Ovary (tissue), 9 donors: ENCODE data around the gene OBSCN. TPM values are rescaled to one million over a fixed set of nuclear protein-coding genes. Genes with fewer than 3 reads are reported as not detected.

Experiments
- DNase-seq, 5 donors: peaks; one replicate each; pipeline ENCODE4 v3.0.0-alpha.2; 2019 to 2020
- H3K27ac ChIP-seq, 2 donors: fragments of 200-600 bp; one replicate each; pipeline versions ENCODE4 v1.5.1 to v1.8.0; 2019 to 2022
- H3K27me3 ChIP-seq: fragments of 200-600 bp; one replicate; pipeline ENCODE4 v1.8.0; 2022
- H3K36me3 ChIP-seq: fragments of 200-600 bp; sonication (generic); one replicate; pipeline ENCODE4 v1.5.1; 2019
- H3K4me1 ChIP-seq: one replicate; pipeline ENCODE4 v1.8.1; 2013; ENCODE audit warnings: mild to moderate bottlenecking, moderate library complexity; ENCODE audit not compliant: insufficient read depth
- H3K4me3 ChIP-seq: fragments of 200-600 bp; sonication (generic); one replicate; pipeline ENCODE4 v1.5.1; 2017
- H3K9me3 ChIP-seq, 2 donors: fragments of 200-600 bp in 1 of 2; sonication (generic) in 1 of 2; one replicate each; pipeline versions ENCODE4 v1.5.1 to v1.8.1; 2013 to 2019; ENCODE audit warnings: mild to moderate bottlenecking in 1 of 2, moderate library complexity in 1 of 2
- EP300 ChIP-seq: sonication (generic); formaldehyde crosslinking; IDR thresholded peaks from one replicate; pipeline ENCODE4 v1.6.1; 2017; ENCODE audit warnings: antibody characterized with exemption
- POLR2A ChIP-seq: fragments of 450-650 bp; IDR thresholded peaks from one replicate; pipeline ENCODE4 v1.6.1; 2017; ENCODE audit warnings: antibody characterized with exemption, mild to moderate bottlenecking, moderate library complexity
- WGBS, 3 donors: extraction: QIAGEN DNeasy Blood & Tissue Kit in 1 of 3; methylation state at CpG; one replicate each; pipeline versions ENCODE4 v1.1.5 to v1.1.7; 2013 to 2017; 5-methylcytosine and 5-hydroxymethylcytosine counted together
- intact Hi-C, 4 donors: fragments of 100-400 bp; cut with DNase I; formaldehyde crosslinking; loops; one replicate each; pipeline versions ENCODE4 v1.11.0 to v1.15.1; 2022 to 2023
- polyA plus RNA-seq, 2 donors: library from polyadenylated mRNA; stranded (reverse); fragments of 200-250 nt in 1 of 2; fragments of 350-450 nt in 1 of 2; fragmentation: Illumina TruSeq in 1 of 2; extraction: RNeasy Lipid Tissue Mini Kit (QIAGEN cat#74804) in 1 of 2; gene quantifications; one replicate each; pipeline ENCODE4 v1.2.3, GENCODE V29; 2013 to 2014
- total RNA-seq, 7 donors: library from RNA; depleted of rRNA in 2 of 7; stranded (reverse); fragments of >200 nt in 2 of 7; fragmentation: NEBNext Ultra II Directional in 3 of 7; extraction: Animal tissue kit (Norgen Biotek cat#: 25700) in 3 of 7; gene quantifications; one replicate each; pipeline versions ENCODE4 v1.1.0 to v1.2.4, GENCODE V29; 2016 to 2023
- TF ChIP-seq, protein P1 (sequence below), 3 donors: fragments of 450-650 bp in 2 of 3; fragments of 200-600 bp in 1 of 3; IDR thresholded peaks; one replicate each; pipeline versions ENCODE4 v1.5.1 to v1.8.0; 2016 to 2022; ENCODE audit warnings: antibody characterized with exemption in 3 of 3, mild to moderate bottlenecking in 1 of 3
- donor health status: DM: no; HTN: no; CAD: no; lungs with moderate emphysema.
- donor health status: DM: no; HTN: no; CAD: no.
- donor health status: Bipolar disorder and iron deficiency.
- donor health status: DM: yes; HTN: yes; CAD: no.
- donor health status: DM: no; HTN: no; CAD: no.
- donor health status: DM: yes; HTN: yes; CAD: no.

The OBSCN gene
- total and polyA plus RNA-seq, 9 donors = 3.5 to 37.1 (median 29.0) TPM

DNA sequence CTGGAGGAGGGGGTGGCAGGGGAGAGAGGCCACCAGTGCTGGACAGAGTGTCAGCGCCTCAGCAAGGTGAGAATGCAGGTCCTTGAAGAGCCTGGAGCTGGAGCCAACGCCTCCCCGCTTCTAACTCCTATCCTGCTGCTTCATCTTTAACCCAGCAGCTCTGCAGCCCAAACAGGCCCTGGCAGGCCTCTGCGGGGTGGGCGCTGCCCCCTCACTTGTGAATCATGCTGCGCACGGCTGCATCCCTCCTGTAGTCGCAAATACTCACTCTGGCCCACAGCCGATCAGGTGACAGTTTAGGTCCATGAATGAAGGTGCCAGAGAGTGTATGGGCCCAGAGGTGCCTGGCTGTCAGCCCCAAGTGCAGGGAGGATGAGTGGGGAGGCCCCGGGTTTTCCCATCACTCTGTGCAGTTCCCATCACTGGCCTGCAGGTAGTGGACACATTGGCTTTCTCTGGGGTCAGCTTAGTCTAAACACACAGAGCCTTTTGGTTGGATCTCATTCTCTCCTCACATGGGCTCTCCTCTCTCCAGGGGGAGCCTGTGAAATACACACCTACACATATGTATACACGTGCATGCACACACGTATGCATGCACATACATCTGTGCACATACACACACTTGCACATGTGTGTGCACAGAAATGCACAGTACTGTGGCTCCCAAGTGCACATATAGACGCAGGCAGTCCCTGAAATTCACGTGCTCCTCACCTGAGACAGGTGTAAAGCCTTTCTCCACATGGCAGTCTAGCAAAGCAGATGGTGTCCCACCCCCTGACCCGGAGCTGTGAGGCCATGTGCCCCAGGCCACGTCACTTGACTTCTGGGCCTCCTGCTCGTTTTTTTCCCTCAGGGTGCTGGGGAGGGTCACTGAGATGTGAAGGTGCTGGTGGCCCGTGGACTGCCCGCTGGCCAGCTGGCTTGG lies 146.8 kb downstream of the OBSCN start:
- 72 to 83% (median 77%) methylated on average over 19 of the region's 19 CpGs for WGBS, 3 donors
- H3K27ac ChIP-seq = no peak overlapping the region
- intact Hi-C loops = no loop called here
- no peaks in the 10 kb centered on the region for H3K27me3 ChIP-seq
- DNase-seq = no peak
- H3K4me1 ChIP-seq = no peaks in the 10 kb centered on the region
- no peak overlapping the region for H3K4me3 ChIP-seq
- no peaks in the 10 kb centered on the region for H3K36me3 ChIP-seq
- TF ChIP-seq POLR2A (no peak), EP300 (no peak)
- TF ChIP-seq, protein P1, sequence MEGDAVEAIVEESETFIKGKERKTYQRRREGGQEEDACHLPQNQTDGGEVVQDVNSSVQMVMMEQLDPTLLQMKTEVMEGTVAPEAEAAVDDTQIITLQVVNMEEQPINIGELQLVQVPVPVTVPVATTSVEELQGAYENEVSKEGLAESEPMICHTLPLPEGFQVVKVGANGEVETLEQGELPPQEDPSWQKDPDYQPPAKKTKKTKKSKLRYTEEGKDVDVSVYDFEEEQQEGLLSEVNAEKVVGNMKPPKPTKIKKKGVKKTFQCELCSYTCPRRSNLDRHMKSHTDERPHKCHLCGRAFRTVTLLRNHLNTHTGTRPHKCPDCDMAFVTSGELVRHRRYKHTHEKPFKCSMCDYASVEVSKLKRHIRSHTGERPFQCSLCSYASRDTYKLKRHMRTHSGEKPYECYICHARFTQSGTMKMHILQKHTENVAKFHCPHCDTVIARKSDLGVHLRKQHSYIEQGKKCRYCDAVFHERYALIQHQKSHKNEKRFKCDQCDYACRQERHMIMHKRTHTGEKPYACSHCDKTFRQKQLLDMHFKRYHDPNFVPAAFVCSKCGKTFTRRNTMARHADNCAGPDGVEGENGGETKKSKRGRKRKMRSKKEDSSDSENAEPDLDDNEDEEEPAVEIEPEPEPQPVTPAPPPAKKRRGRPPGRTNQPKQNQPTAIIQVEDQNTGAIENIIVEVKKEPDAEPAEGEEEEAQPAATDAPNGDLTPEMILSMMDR (IDR thresholded peaks at IDR 0.05) = no peak
- H3K9me3 ChIP-seq = no peaks in the 10 kb centered on the region

DNA sequence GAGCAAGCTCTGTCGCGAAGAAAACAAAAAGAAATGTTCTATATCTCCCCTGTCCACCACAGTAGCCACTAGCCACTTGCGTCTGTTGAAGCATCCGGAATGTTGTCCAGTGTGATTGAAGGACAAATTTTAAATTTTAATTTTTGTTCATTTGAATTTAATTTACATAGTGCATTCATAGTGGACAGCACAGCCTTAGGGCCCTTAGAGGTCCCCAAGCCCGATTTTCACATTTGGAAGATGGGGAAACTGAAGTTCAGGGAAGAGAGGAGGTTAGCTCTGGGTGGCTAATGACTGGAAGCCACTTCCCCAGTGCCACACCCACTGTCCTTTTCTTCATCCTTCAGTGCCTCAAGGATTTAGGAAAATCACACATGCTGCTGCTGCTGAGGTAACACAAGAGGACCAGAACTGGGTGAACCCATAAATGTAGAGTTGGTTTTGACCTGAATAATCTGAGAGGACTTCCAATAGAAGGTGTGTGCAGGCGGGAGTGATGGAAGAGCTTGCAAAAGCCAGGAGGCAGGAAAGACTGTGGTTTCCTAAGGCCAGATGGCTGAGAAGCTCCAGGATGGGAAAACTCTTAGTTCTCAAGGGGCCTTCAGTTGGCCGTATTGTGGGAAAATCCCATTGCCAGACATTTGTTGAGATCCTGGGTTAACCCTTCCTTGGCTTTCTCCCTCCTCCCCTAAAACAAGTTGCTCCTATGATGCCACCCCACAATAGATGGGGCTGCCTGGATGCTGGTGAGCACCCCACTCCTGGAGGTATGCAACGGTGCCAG lies 149.2 kb downstream of the OBSCN start:
- H3K27ac ChIP-seq = no peak overlapping the region
- H3K4me3 ChIP-seq = no peak overlapping the region
- TF ChIP-seq EP300 (no peak), POLR2A (no peak)
- TF ChIP-seq, protein P1 (IDR thresholded peaks at IDR 0.05) = no peak
- no peaks in the 10 kb centered on the region for H3K27me3 ChIP-seq
- no peaks in the 10 kb centered on the region for H3K4me1 ChIP-seq
- WGBS, 3 donors = 82 to 85% (median 85%) methylated on average over 8 of the region's 8 CpGs
- intact Hi-C loops = no loop called here
- no peak for DNase-seq
- H3K9me3 ChIP-seq = no peaks in the 10 kb centered on the region
- H3K36me3 ChIP-seq = no peaks in the 10 kb centered on the region

DNA sequence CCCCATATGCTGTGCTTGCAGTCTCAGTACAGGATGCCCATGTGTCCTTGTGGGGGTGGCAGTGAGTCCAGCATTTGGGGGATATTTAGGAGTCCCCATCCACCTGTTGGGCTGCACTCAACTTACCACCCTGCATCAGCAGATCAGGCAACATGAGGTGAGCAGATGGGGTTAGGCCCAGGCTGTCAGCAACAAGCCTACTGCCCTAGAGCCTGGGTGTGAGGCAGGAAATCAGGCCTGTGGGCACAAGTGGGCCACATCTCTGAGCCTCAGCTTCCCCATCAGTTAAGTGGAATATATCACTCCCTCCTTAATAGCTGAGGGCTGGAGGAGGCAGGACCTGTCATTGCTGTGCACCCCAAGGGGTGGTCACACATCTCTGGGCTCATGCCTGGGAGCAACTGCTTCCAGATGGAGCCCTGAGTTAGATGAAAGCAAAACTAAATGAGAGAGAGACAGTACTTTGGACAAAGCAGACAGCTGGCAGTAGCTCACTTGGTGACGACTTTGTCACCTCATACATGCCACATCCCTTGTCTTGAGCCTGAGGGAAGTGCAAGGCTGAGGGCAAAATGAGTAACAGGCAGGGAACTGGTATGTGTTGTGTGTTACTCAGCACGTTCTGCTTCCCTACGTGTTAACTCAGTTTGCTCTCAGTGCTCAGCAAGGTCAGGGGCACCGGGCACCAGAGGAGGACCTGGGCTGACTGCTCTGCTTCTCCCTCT lies 150.4 kb downstream of the OBSCN start:
- Histone ChIP-seq H3K9me3 (no peaks in the 10 kb centered on the region), H3K27ac (no peak overlapping the region), H3K36me3 (no peaks in the 10 kb centered on the region), H3K4me3 (no peak overlapping the region), H3K27me3 (no peaks in the 10 kb centered on the region), H3K4me1 (no peaks in the 10 kb centered on the region)
- DNase-seq = no peak
- no peak for TF ChIP-seq POLR2A
- TF ChIP-seq EP300 = no peak
- TF ChIP-seq, protein P1 (IDR thresholded peaks at IDR 0.05) = no peak
- intact Hi-C loops = no loop called here
- WGBS, 3 donors = 45 to 70% (median 67%) methylated on average over 4 of the region's 4 CpGs
